Stomach (tissue), 9 donors: Measurements from ENCODE around the gene ATP11A. TPM values are rescaled to one million over a fixed set of nuclear protein-coding genes. Genes with fewer than 3 reads are reported as not detected.

Experiments
- DNase-seq, 2 donors: peaks; one replicate each; pipeline versions ENCODE4 v3.0.0 to v3.0.0-alpha.2; 2013 to 2019
- H3K27ac ChIP-seq, 5 donors: fragments of 200-600 bp in 4 of 5; sonication (generic) in 4 of 5; one replicate each; pipeline ENCODE4 v1.5.1; 2013 to 2019; ENCODE audit warnings: mild to moderate bottlenecking in 1 of 5, moderate library complexity in 1 of 5
- H3K27me3 ChIP-seq, 3 donors: fragments of 200-600 bp; sonication (generic); one replicate each; pipeline ENCODE4 v1.5.1; 2017 to 2019; ENCODE audit warnings: mixed run types in 1 of 3
- H3K36me3 ChIP-seq, 4 donors: fragments of 200-600 bp; sonication (generic); 1 replicate in 3 of 4; 2 replicates in 1 of 4; pipeline ENCODE4 v1.5.1; 2016 to 2019
- H3K4me1 ChIP-seq, 4 donors: fragments of 200-600 bp; sonication (generic); one replicate each; pipeline ENCODE4 v1.5.1; 2016 to 2019
- H3K4me3 ChIP-seq, 4 donors: fragments of 200-600 bp; sonication (generic) in 3 of 4; one replicate each; pipeline ENCODE4 v1.5.1; 2016 to 2019; ENCODE audit warnings: mild to moderate bottlenecking in 1 of 4
- H3K9me3 ChIP-seq, 4 donors: fragments of 200-600 bp; sonication (generic); one replicate each; pipeline ENCODE4 v1.5.1; 2016 to 2019
- CTCF ChIP-seq, 7 experiments: fragments of 450-650 bp in 4 of 7; fragments of 200-600 bp in 3 of 7; sonication (generic) in 3 of 7; IDR thresholded peaks; one replicate each; pipeline ENCODE4 v1.5.1; 2016 to 2019; ENCODE audit warnings: antibody characterized with exemption in 7 of 7, control low read depth in 2 of 7, mild to moderate bottlenecking in 1 of 7
- EP300 ChIP-seq: sonication (generic); formaldehyde crosslinking; IDR thresholded peaks from one replicate; pipeline ENCODE4 v1.6.1; 2017; ENCODE audit warnings: antibody characterized with exemption
- POLR2A ChIP-seq, 4 donors: fragments of 450-650 bp; IDR thresholded peaks; one replicate each; pipeline ENCODE4 v1.6.1; 2016; ENCODE audit warnings: antibody characterized with exemption in 4 of 4, control low read depth in 2 of 4, mild to moderate bottlenecking in 1 of 4, moderate library complexity in 1 of 4
- POLR2AphosphoS5 ChIP-seq, 3 donors: sonication (generic); formaldehyde crosslinking; IDR thresholded peaks; one replicate each; pipeline ENCODE4 v1.6.1; 2016; ENCODE audit warnings: antibody characterized with exemption in 3 of 3
- WGBS, 5 donors: extraction: QIAGEN DNeasy Blood & Tissue Kit in 3 of 5; methylation state at CpG; one replicate each; pipeline versions ENCODE4 v1.1.5 to v1.1.7; 2013 to 2018; 5-methylcytosine and 5-hydroxymethylcytosine counted together
- intact Hi-C: fragments of 100-400 bp; cut with DNase I; formaldehyde crosslinking; loops from one replicate; pipeline ENCODE4 v1.15.1; 2023; ENCODE audit warnings: low total_unique reads
- polyA plus RNA-seq, 3 donors: library from polyadenylated mRNA; stranded (reverse); fragments of 200-250 nt; gene quantifications; one replicate each; pipeline ENCODE4 v1.2.3, GENCODE V29; 2013
- total RNA-seq, 5 donors: library from RNA; depleted of rRNA; stranded (reverse); fragments of >200 nt; gene quantifications; one replicate each; pipeline versions ENCODE4 v1.1.0 to v1.2.3, GENCODE V29; 2014 to 2016
- donor health status: healthy with polysubstance abuse.
- donor health status: Bipolar disorder and iron deficiency.
- donor health status: healthy.

Gene ATP11A
- total and polyA plus RNA-seq, 8 donors, result 1.1 to 70.9 (median 12.3) TPM

GRCh38 chr13:112898621-112899280 is 208.9 kb downstream of the ATP11A start:
- intact Hi-C loops, result no loop called here
- Histone ChIP-seq H3K36me3 (no peaks in the 10 kb centered on the region), H3K9me3 (no peaks in the 10 kb centered on the region), H3K27ac (no peak overlapping the region), H3K4me3 (no peak overlapping the region), H3K27me3 (peaks cover 0 to 35% (median 21%) of the 10 kb centered on the region in 3 donors), H3K4me1 (peaks cover 15 to 41% (median 33%) of the 10 kb centered on the region in 4 donors)
- TF ChIP-seq CTCF (IDR thresholded peaks at IDR 0.05) (no peak), POLR2AphosphoS5 (IDR thresholded peaks at IDR 0.05) (no peak), POLR2A (IDR thresholded peaks at IDR 0.05) (no peak), EP300 (no peak)
- DNase-seq, result no peak
- WGBS, 5 donors, result 87 to 92% (median 90%) methylated on average over 18 to 26 of the region's 26 CpGs

- DNase-seq, result no peak
- peaks cover 0 to 3% (median under 1%) of the 10 kb centered on the region in 4 donors for H3K9me3 ChIP-seq
These were observed 209.7 kb downstream of the ATP11A start for GRCh38 chr13:112899281-112900225.

DNA sequence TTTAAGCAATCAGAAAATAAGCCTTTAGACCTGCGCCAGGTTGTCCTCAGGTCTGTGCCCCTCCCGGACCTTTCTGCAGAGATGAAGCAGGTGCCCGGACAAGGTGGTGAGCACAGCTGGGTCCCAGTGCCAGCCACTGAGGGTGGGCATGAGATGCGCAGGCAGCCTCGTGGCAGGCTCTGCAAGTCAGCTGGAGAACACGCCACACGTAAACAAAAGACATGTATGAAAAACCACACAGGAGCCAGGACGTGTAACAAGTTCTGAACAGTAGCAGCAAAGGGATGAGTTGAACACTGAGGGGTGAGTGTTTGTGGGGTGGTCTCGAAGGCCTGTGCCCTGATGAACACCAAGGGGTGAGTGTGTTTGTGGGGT is 210.4 kb downstream of the ATP11A start:
- WGBS, 5 donors, result 87 to 93% (median 90%) methylated on average over 9 of the region's 9 CpGs
- no peaks in the 10 kb centered on the region for H3K36me3 ChIP-seq
- H3K27ac ChIP-seq, result no peak overlapping the region
- no peak overlapping the region for H3K4me3 ChIP-seq
- H3K4me1 ChIP-seq, result peaks cover 1 to 27% (median 23%) of the 10 kb centered on the region in 4 donors
- H3K27me3 ChIP-seq, result peaks cover 0 to 20% (median 6%) of the 10 kb centered on the region in 3 donors
- intact Hi-C loops, result no loop called here
- H3K9me3 ChIP-seq, result peaks cover 0 to 4% (median 2%) of the 10 kb centered on the region in 4 donors
- TF ChIP-seq EP300 (no peak), POLR2AphosphoS5 (IDR thresholded peaks at IDR 0.05) (no peak), POLR2A (IDR thresholded peaks at IDR 0.05) (no peak), CTCF (IDR thresholded peaks at IDR 0.05) (no peak)
- DNase-seq, result no peak

More at GRCh38 chr13:112899281-112900225, 209.7 kb downstream of the ATP11A start:
- peaks cover 0 to 27% (median 13%) of the 10 kb centered on the region in 3 donors for H3K27me3 ChIP-seq
- no peak overlapping the region for H3K27ac ChIP-seq
- intact Hi-C loops, result no loop called here
- peaks cover 8 to 33% (median 30%) of the 10 kb centered on the region in 4 donors for H3K4me1 ChIP-seq
- no peak overlapping the region for H3K4me3 ChIP-seq
- TF ChIP-seq EP300 (no peak), POLR2A (IDR thresholded peaks at IDR 0.05) (no peak), POLR2AphosphoS5 (IDR thresholded peaks at IDR 0.05) (no peak), CTCF (IDR thresholded peaks at IDR 0.05) (no peak)
- 89 to 92% (median 90%) methylated on average over 28 to 29 of the region's 29 CpGs for WGBS, 5 donors
- H3K36me3 ChIP-seq, result no peaks in the 10 kb centered on the region

- intact Hi-C loops, result no loop called here
- peaks cover 0 to 22% (median 19%) of the 10 kb centered on the region in 4 donors for H3K4me1 ChIP-seq
- H3K36me3 ChIP-seq, result no peaks in the 10 kb centered on the region
- no peak overlapping the region for H3K27ac ChIP-seq
- WGBS, 5 donors, result 78 to 93% (median 87%) methylated on average over 8 of the region's 8 CpGs
- DNase-seq, result no peak
- H3K27me3 ChIP-seq, result peaks cover 0 to 16% (median 2%) of the 10 kb centered on the region in 3 donors
- no peak for TF ChIP-seq EP300
- no peak for TF ChIP-seq CTCF (IDR thresholded peaks at IDR 0.05)
- no peak for TF ChIP-seq POLR2A (IDR thresholded peaks at IDR 0.05)
- no peak for TF ChIP-seq POLR2AphosphoS5 (IDR thresholded peaks at IDR 0.05)
- H3K9me3 ChIP-seq, result peaks cover 0 to 5% (median 4%) of the 10 kb centered on the region in 4 donors
- H3K4me3 ChIP-seq, result no peak overlapping the region
These were observed 210.9 kb downstream of the ATP11A start for GRCh38 chr13:112900691-112901091.
